Suprapubic skin (tissue), 4 donors: ENCODE measurements around the gene MTERF2.

Source experiments
- EP300 ChIP-seq: sonication (generic); formaldehyde crosslinking; IDR thresholded peaks from one replicate; pipeline ENCODE4 v1.6.1; 2017; ENCODE audit warnings: antibody characterized with exemption
- POLR2A ChIP-seq, 2 donors: fragments of 450-650 bp; IDR thresholded peaks; one replicate each; pipeline ENCODE4 v1.6.1; 2017; ENCODE audit warnings: antibody characterized with exemption in 2 of 2, mild to moderate bottlenecking in 2 of 2, moderate library complexity in 2 of 2
- POLR2AphosphoS5 ChIP-seq, 3 donors: sonication (generic); formaldehyde crosslinking; IDR thresholded peaks; one replicate each; pipeline ENCODE4 v1.6.1; 2017; ENCODE audit warnings: antibody characterized with exemption in 3 of 3
- TF ChIP-seq, protein P1 (sequence below), 2 donors: fragments of 200-600 bp in 1 of 2; fragments of 450-650 bp in 1 of 2; sonication (generic) in 1 of 2; IDR thresholded peaks; one replicate each; pipeline ENCODE4 v1.5.1; 2016 to 2019; ENCODE audit warnings: antibody characterized with exemption in 2 of 2, mild to moderate bottlenecking in 1 of 2, moderate library complexity in 1 of 2

DNA sequence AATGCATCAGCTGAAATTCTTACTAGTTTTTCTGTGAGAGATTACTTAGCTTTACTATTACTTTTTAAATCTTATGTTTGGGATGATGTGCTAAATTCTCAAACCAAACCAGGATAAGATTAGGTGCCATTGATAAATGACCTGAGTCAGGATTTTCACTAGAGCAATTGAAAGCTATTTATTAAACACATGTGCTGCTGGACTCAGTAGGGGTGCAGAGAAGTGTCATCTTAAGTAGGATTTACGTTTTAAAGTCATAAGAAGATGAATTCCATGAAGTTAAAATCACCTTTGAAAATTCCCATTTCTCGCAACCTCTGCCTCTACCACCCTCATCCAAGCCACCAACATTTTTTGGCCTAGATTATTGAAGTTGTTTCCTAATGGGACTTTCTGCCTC is 22.4 kb downstream of the MTERF2 start:
- TF ChIP-seq POLR2AphosphoS5 (IDR thresholded peaks at IDR 0.05) (no peak), POLR2A (IDR thresholded peaks at IDR 0.05) (no peak), EP300 (no peak)
- TF ChIP-seq, protein P1, sequence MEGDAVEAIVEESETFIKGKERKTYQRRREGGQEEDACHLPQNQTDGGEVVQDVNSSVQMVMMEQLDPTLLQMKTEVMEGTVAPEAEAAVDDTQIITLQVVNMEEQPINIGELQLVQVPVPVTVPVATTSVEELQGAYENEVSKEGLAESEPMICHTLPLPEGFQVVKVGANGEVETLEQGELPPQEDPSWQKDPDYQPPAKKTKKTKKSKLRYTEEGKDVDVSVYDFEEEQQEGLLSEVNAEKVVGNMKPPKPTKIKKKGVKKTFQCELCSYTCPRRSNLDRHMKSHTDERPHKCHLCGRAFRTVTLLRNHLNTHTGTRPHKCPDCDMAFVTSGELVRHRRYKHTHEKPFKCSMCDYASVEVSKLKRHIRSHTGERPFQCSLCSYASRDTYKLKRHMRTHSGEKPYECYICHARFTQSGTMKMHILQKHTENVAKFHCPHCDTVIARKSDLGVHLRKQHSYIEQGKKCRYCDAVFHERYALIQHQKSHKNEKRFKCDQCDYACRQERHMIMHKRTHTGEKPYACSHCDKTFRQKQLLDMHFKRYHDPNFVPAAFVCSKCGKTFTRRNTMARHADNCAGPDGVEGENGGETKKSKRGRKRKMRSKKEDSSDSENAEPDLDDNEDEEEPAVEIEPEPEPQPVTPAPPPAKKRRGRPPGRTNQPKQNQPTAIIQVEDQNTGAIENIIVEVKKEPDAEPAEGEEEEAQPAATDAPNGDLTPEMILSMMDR (IDR thresholded peaks at IDR 0.05): no peak
